Smooth muscle cell of the brain vasculature (primary cell): Measurements from ENCODE around the gene MIPOL1.

Experiments
- DNase-seq: peaks from one replicate; pipeline ENCODE4 v3.0.0-alpha.2; 2012; ENCODE audit warnings: low read depth, low spot score

The MIPOL1 gene

GRCh38 chr14:37399517-37399916 is 201.8 kb downstream of the MIPOL1 start:
- no peak for DNase-seq

GRCh38 chr14:37401093-37401492 is 203.4 kb downstream of the MIPOL1 start:
- no peak for DNase-seq

- no peak for DNase-seq
Measured at GRCh38 chr14:37403626-37404025, 205.9 kb downstream of the MIPOL1 start.

- DNase-seq: no peak
Measured at GRCh38 chr14:37406095-37406494, 208.4 kb downstream of the MIPOL1 start.

GRCh38 chr14:37411079-37411735 is 213.5 kb downstream of the MIPOL1 start:
- DNase-seq: no peak

GRCh38 chr14:37413050-37413449 is 215.3 kb downstream of the MIPOL1 start:
- DNase-seq: no peak

GRCh38 chr14:37413504-37414003 is 215.8 kb downstream of the MIPOL1 start:
- no peak for DNase-seq

GRCh38 chr14:37416264-37416663 is 218.5 kb downstream of the MIPOL1 start:
- no peak for DNase-seq

GRCh38 chr14:37417151-37417550 is 219.4 kb downstream of the MIPOL1 start:
- no peak for DNase-seq

- no peak for DNase-seq
Measured at GRCh38 chr14:37417833-37418232, 220.1 kb downstream of the MIPOL1 start.

GRCh38 chr14:37420622-37421021 is 222.9 kb downstream of the MIPOL1 start:
- no peak for DNase-seq

- DNase-seq: no peak
Measured at GRCh38 chr14:37422319-37422718, 224.6 kb downstream of the MIPOL1 start.

GRCh38 chr14:37422748-37423147 is 225.0 kb downstream of the MIPOL1 start:
- no peak for DNase-seq

GRCh38 chr14:37428954-37429353 is 231.2 kb downstream of the MIPOL1 start:
- DNase-seq: no peak

GRCh38 chr14:37429618-37430017 is 231.9 kb downstream of the MIPOL1 start:
- no peak for DNase-seq

- no peak for DNase-seq
Measured at GRCh38 chr14:37434867-37435266, 237.1 kb downstream of the MIPOL1 start.

- DNase-seq: no peak
Measured at GRCh38 chr14:37436519-37436918, 238.8 kb downstream of the MIPOL1 start.

GRCh38 chr14:37437490-37437889 is 239.8 kb downstream of the MIPOL1 start:
- no peak for DNase-seq

- no peak for DNase-seq
Measured at GRCh38 chr14:37438444-37438843, 240.7 kb downstream of the MIPOL1 start.

- no peak for DNase-seq
Measured at GRCh38 chr14:37443461-37443860, 245.7 kb downstream of the MIPOL1 start.

GRCh38 chr14:37447883-37448391 is 250.2 kb downstream of the MIPOL1 start:
- no peak for DNase-seq

GRCh38 chr14:37452323-37452722 is 254.6 kb downstream of the MIPOL1 start:
- DNase-seq: no peak

GRCh38 chr14:37453985-37454384 is 256.2 kb downstream of the MIPOL1 start:
- no peak for DNase-seq

GRCh38 chr14:37457334-37457733 is 259.6 kb downstream of the MIPOL1 start:
- DNase-seq: no peak
